ENCODE measurements around the gene LSAMP. TPM values are rescaled to one million over a fixed set of nuclear protein-coding genes. Genes with fewer than 3 reads are reported as not detected.

The LSAMP gene
- total and polyA plus RNA-seq, 9 of the 15 experiments (the other 6 are each of a cell fraction or from before 2014, with no cell fraction given): 0.09 to 0.11 TPM; not detected in 7

DNA sequence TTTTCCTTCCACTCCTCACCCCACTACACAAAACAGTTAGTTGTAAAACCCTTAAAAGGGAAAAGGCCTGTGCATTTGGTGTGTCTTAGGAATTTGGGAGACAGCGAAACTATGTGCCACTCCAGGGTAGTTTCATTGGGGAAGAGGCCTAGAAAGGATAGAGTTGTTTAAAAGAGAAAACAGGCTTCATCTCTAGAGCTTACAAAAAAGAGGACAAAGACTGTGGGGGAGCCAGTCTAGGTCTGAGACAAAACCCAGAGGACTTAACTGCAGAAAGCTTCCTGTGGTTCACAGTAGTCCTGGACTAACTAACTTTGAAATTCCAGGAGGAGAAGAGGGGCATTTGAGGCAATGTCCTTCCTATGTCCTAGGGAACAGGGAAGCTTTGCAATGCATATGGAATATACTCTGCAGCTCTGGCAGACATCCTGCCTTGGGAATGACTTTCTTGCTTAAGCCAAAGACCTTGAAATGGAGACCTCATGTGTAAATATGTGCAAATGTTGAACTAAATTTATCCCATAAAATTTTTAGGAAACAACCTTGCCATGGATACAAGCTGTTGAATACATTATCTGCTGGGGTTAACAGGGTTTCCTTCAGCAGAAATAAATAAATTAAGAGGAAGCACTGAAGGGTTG, 159.4 kb downstream of the LSAMP start:
- Histone ChIP-seq H3K4me1 (replicated peaks in 1 of 2; ENCODE audit: control insufficient read depth in 2 of 2, insufficient read depth in 2 of 2, low read length in 2 of 2) (no peaks in the 10 kb centered on the region), H3K27me3 (ENCODE audit: control insufficient read depth in 2 of 2, insufficient read depth in 2 of 2, low read length in 2 of 2) (no peaks in the 10 kb centered on the region), H3K9ac (ENCODE audit: insufficient read depth in 1 of 2, low read depth in 2 of 2, low read length in 2 of 2) (no peak overlapping the region), H3K9me1 (ENCODE audit: control insufficient read depth, insufficient read depth, low read length) (no peaks in the 10 kb centered on the region), H2AFZ (ENCODE audit: low read depth, low read length) (no peak overlapping the region), H4K20me1 (replicated peaks; ENCODE audit: control insufficient read depth, insufficient read depth, low read length) (no peaks in the 10 kb centered on the region), H3K36me3 (ENCODE audit: control insufficient read depth, insufficient read depth, low read length) (no peaks in the 10 kb centered on the region), H3K9me3 (replicated peaks; ENCODE audit: control insufficient read depth, insufficient read depth, low read depth, low read length) (no peaks in the 10 kb centered on the region), H3K79me2 (ENCODE audit: control insufficient read depth, insufficient read depth, low read length) (no peaks in the 10 kb centered on the region), H3K27ac (ENCODE audit: extremely low read depth, low read depth, low read length) (no peak overlapping the region), H3K4me3 (no peak overlapping the region), H3K4me2 (ENCODE audit: insufficient read depth, low read length) (no peak overlapping the region)
- DNase-seq (ENCODE audit: extremely low read depth in 1 of 4, low spot score in 3 of 4): no peak
- BruUV-seq (replicated peaks): no TSS peak
- no peak for FAIRE-seq
- POLR2A ChIA-PET: interaction anchor here (0.6 to 0.7 kb wide), 2 partner anchors 60 to 471 kb away, joined by 3 read pairs; no protein-coding TSS in a partner anchor
- intact Hi-C loops (cut with micrococcal nuclease): no loop called here
- no peak for TF ChIP-seq ETV6 (IDR thresholded peaks at IDR 0.05; ENCODE audit: borderline replicate concordance in 1 of 2, low read depth in 2 of 2, low read length in 1 of 2)
- no peak for TF ChIP-seq ETV6 (CRISPR knock-in tag; IDR thresholded peaks at IDR 0.05; ENCODE audit: borderline replicate concordance)
- TF ChIP-seq, protein P1, sequence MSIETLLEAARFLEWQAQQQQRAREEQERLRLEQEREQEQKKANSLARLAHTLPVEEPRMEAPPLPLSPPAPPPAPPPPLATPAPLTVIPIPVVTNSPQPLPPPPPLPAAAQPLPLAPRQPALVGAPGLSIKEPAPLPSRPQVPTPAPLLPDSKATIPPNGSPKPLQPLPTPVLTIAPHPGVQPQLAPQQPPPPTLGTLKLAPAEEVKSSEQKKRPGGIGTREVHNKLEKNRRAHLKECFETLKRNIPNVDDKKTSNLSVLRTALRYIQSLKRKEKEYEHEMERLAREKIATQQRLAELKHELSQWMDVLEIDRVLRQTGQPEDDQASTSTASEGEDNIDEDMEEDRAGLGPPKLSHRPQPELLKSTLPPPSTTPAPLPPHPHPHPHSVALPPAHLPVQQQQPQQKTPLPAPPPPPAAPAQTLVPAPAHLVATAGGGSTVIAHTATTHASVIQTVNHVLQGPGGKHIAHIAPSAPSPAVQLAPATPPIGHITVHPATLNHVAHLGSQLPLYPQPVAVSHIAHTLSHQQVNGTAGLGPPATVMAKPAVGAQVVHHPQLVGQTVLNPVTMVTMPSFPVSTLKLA (conservative IDR thresholded peaks at IDR 0.05): no peak
- no peak for TF ChIP-seq CBFA2T3 (IDR thresholded peaks at IDR 0.05)
- no peak for TF ChIP-seq SNIP1 (IDR thresholded peaks at IDR 0.05; ENCODE audit: low read depth)
- TF ChIP-seq ZSCAN29 (IDR thresholded peaks at IDR 0.05): no peak
- no peak for TF ChIP-seq TEAD1 (CRISPR knock-in tag; IDR thresholded peaks at IDR 0.05)
- no peak for TF ChIP-seq GTF2A2 (tag; IDR thresholded peaks at IDR 0.05)
- no peak for TF ChIP-seq SRSF1 (IDR thresholded peaks at IDR 0.05; ENCODE audit: low read depth, low read length)
- TF ChIP-seq NONO (IDR thresholded peaks at IDR 0.05; ENCODE audit: low read depth in 2 of 2, low read length in 1 of 2): no peak
- TF ChIP-seq TCF3 (CRISPR knock-in tag; IDR thresholded peaks at IDR 0.05): no peak
- TF ChIP-seq NFXL1 (CRISPR knock-in tag; IDR thresholded peaks at IDR 0.05): no peak
- no peak for TF ChIP-seq SREBF1 (IDR thresholded peaks at IDR 0.05; ENCODE audit: borderline replicate concordance, low read depth, low read length)
- TF ChIP-seq, protein P2, sequence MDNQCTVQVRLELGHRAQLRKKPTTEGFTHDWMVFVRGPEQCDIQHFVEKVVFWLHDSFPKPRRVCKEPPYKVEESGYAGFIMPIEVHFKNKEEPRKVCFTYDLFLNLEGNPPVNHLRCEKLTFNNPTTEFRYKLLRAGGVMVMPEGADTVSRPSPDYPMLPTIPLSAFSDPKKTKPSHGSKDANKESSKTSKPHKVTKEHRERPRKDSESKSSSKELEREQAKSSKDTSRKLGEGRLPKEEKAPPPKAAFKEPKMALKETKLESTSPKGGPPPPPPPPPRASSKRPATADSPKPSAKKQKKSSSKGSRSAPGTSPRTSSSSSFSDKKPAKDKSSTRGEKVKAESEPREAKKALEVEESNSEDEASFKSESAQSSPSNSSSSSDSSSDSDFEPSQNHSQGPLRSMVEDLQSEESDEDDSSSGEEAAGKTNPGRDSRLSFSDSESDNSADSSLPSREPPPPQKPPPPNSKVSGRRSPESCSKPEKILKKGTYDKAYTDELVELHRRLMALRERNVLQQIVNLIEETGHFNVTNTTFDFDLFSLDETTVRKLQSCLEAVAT (IDR thresholded peaks at IDR 0.05): no peak
- TF ChIP-seq TRIM25 (IDR thresholded peaks at IDR 0.05; ENCODE audit: borderline replicate concordance): no peak
- TF ChIP-seq ZC3H4 (CRISPR knock-in tag; IDR thresholded peaks at IDR 0.05; ENCODE audit: borderline replicate concordance): no peak
- TF ChIP-seq, protein P3, sequence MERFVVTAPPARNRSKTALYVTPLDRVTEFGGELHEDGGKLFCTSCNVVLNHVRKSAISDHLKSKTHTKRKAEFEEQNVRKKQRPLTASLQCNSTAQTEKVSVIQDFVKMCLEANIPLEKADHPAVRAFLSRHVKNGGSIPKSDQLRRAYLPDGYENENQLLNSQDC (CRISPR knock-in tag; IDR thresholded peaks at IDR 0.05): no peak
- CTCF ChIA-PET (ENCODE audit: low intra/inter-chr PET ratio): no interaction called here
- no CpG with 5 or more reads among the region's 1 CpG for WGBS (ENCODE audit: insufficient coverage, low coverage, missing lambda C conversion rate)
- ATAC-seq: no peak
- in situ Hi-C loops (cut with MboI): no loop called here
